GM12872 (cell line): ENCODE measurements around the gene LMBR1.

Experiments used
- CTCF ChIP-seq: IDR thresholded peaks from 3 replicates; pipeline ENCODE4 v1.5.1; 2011; ENCODE audit warnings: low read depth, mild to moderate bottlenecking, low read length, moderate library complexity; ENCODE audit not compliant: insufficient read depth

Gene LMBR1

GRCh38 chr7:156785998-156786543 is 106.9 kb downstream of the LMBR1 start:
- no peak for TF ChIP-seq CTCF

GRCh38 chr7:156783864-156784263 is 109.1 kb downstream of the LMBR1 start:
- no peak for TF ChIP-seq CTCF

- no peak for TF ChIP-seq CTCF
Measured at GRCh38 chr7:156781972-156782371, 111.0 kb downstream of the LMBR1 start.

- TF ChIP-seq CTCF = no peak
Measured at GRCh38 chr7:156780724-156781455, 112.1 kb downstream of the LMBR1 start.

GRCh38 chr7:156778668-156779067 is 114.3 kb downstream of the LMBR1 start:
- no peak for TF ChIP-seq CTCF

- peak; percentile 5; the same call in 1 of the 3 replicates for TF ChIP-seq CTCF
Measured at GRCh38 chr7:156778201-156778600, 114.8 kb downstream of the LMBR1 start.

GRCh38 chr7:156777364-156778069 is 115.5 kb downstream of the LMBR1 start:
- no peak for TF ChIP-seq CTCF
